Subcutaneous abdominal adipose tissue (tissue), 5 donors: ENCODE data around the gene FOXL1.

Experiments used
- H3K27ac ChIP-seq: one replicate; pipeline ENCODE4 v1.7.0; 2013; ENCODE audit warnings: low read depth, mild to moderate bottlenecking, inconsistent platforms, low read length, moderate library complexity
- H3K27me3 ChIP-seq, 5 donors: one replicate each; pipeline ENCODE4 v1.7.0; 2013; ENCODE audit warnings: low read length in 5 of 5, inconsistent platforms in 1 of 5; ENCODE audit not compliant: control insufficient read depth in 5 of 5, insufficient read depth in 4 of 5
- H3K36me3 ChIP-seq, 5 donors: one replicate each; pipeline ENCODE4 v1.7.0; 2013; ENCODE audit warnings: low read length in 5 of 5; ENCODE audit not compliant: control insufficient read depth in 5 of 5, insufficient read depth in 5 of 5
- H3K4me1 ChIP-seq, 5 donors: one replicate each; pipeline ENCODE4 v1.7.0; 2013; ENCODE audit warnings: low read length in 5 of 5, mild to moderate bottlenecking in 3 of 5, moderate library complexity in 1 of 5; ENCODE audit not compliant: control insufficient read depth in 5 of 5, insufficient read depth in 5 of 5
- H3K4me3 ChIP-seq, 5 donors: one replicate each; pipeline ENCODE4 v1.7.0; 2013; ENCODE audit warnings: low read length in 5 of 5, low read depth in 1 of 5
- H3K9ac ChIP-seq, 5 donors: one replicate each; pipeline ENCODE4 v1.7.0; 2013; ENCODE audit warnings: low read length in 5 of 5, mild to moderate bottlenecking in 4 of 5, moderate library complexity in 3 of 5
- H3K9me3 ChIP-seq, 5 donors: one replicate each; pipeline ENCODE4 v1.7.0; 2013; ENCODE audit warnings: low read length in 5 of 5; ENCODE audit not compliant: control insufficient read depth in 5 of 5
- donor health status: healthy.
- donor health status: healthy.
- donor health status: healthy.
- donor health status: healthy.
- donor health status: healthy.

The FOXL1 gene

DNA sequence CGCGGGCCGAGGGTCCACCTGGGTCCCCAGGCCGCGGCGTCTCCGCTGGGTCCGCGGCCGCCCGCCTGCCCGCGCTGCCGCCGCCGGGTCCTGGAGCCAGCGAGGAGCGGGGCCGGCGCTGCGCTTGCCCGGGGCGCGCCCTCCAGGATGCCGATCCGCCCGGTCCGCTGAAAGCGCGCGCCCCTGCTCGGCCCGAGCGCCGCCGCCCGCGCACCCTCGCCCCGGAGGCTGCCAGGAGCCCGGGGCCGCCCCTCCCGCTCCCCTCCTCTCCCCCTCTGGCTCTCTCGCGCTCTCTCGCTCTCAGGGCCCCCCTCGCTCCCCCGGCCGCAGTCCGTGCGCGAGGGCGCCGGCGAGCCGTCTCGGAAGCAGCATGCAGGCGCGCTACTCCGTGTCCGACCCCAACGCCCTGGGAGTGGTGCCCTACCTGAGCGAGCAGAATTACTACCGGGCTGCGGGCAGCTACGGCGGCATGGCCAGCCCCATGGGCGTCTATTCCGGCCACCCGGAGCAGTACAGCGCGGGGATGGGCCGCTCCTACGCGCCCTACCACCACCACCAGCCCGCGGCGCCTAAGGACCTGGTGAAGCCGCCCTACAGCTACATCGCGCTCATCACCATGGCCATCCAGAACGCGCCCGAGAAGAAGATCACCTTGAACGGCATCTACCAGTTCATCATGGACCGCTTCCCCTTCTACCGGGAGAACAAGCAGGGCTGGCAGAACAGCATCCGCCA lies 11.2 kb upstream of the FOXL1 start:
- peaks cover 54 to 72% (median 59%) of the 10 kb centered on the region in 5 donors for H3K27me3 ChIP-seq

DNA sequence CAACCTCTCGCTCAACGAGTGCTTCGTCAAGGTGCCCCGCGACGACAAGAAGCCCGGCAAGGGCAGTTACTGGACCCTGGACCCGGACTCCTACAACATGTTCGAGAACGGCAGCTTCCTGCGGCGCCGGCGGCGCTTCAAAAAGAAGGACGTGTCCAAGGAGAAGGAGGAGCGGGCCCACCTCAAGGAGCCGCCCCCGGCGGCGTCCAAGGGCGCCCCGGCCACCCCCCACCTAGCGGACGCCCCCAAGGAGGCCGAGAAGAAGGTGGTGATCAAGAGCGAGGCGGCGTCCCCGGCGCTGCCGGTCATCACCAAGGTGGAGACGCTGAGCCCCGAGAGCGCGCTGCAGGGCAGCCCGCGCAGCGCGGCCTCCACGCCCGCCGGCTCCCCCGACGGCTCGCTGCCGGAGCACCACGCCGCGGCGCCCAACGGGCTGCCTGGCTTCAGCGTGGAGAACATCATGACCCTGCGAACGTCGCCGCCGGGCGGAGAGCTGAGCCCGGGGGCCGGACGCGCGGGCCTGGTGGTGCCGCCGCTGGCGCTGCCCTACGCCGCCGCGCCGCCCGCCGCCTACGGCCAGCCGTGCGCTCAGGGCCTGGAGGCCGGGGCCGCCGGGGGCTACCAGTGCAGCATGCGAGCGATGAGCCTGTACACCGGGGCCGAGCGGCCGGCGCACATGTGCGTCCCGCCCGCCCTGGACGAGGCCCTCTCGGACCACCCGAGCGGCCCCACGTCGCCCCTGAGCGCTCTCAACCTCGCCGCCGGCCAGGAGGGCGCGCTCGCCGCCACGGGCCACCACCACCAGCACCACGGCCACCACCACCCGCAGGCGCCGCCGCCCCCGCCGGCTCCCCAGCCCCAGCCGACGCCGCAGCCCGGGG lies 10.4 kb upstream of the FOXL1 start:
- H3K36me3 ChIP-seq, result no peaks in the 10 kb centered on the region
- no peak overlapping the region for H3K27ac ChIP-seq
- H3K4me1 ChIP-seq, result peaks cover 0 to 23% (median 17%) of the 10 kb centered on the region in 5 donors
- H3K9ac ChIP-seq, result no peak overlapping the region
- no peaks in the 10 kb centered on the region for H3K9me3 ChIP-seq
- H3K27me3 ChIP-seq, result peaks cover 60 to 78% (median 66%) of the 10 kb centered on the region in 5 donors
- peak overlapping the region in 1 of 5 donors; percentile 21 for H3K4me3 ChIP-seq

More for the DNA sequence above, 11.2 kb upstream of the FOXL1 start:
- H3K4me1 ChIP-seq, result peaks cover 0 to 23% (median 17%) of the 10 kb centered on the region in 5 donors
- H3K27ac ChIP-seq, result no peak overlapping the region
- peak overlapping the region in 3 of 5 donors; percentile 17 to 35 (median 21) for H3K4me3 ChIP-seq
- no peaks in the 10 kb centered on the region for H3K36me3 ChIP-seq
- no peaks in the 10 kb centered on the region for H3K9me3 ChIP-seq
- no peak overlapping the region for H3K9ac ChIP-seq

DNA sequence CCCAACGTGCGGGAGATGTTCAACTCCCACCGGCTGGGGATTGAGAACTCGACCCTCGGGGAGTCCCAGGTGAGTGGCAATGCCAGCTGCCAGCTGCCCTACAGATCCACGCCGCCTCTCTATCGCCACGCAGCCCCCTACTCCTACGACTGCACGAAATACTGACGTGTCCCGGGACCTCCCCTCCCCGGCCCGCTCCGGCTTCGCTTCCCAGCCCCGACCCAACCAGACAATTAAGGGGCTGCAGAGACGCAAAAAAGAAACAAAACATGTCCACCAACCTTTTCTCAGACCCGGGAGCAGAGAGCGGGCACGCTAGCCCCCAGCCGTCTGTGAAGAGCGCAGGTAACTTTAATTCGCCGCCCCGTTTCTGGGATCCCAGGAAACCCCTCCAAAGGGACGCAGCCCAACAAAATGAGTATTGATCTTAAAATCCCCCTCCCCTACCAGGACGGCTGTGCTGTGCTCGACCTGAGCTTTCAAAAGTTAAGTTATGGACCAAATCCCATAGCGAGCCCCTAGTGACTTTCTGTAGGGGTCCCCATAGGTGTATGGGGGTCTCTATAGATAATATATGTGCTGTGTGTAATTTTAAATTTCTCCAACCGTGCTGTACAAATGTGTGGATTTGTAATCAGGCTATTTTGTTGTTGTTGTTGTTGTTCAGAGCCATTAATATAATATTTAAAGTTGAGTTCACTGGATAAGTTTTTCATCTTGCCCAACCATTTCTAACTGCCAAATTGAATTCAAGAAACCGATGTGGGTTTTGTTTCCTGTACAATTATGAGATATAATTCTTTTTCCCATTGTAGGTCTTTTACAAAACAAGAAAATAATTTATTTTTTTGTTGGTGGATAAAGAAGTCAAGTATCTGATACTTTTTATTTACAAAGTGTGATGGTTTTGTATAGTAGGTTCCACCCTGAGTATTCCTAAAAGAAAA lies 9.4 kb upstream of the FOXL1 start:
- Histone ChIP-seq H3K4me3 (peak overlapping the region in 1 of 5 donors; percentile 17), H3K27me3 (peaks cover 61 to 87% (median 75%) of the 10 kb centered on the region in 5 donors), H3K9me3 (no peaks in the 10 kb centered on the region), H3K36me3 (no peaks in the 10 kb centered on the region), H3K27ac (no peak overlapping the region), H3K4me1 (peaks cover 0 to 17% (median 12%) of the 10 kb centered on the region in 5 donors), H3K9ac (no peak overlapping the region)

DNA sequence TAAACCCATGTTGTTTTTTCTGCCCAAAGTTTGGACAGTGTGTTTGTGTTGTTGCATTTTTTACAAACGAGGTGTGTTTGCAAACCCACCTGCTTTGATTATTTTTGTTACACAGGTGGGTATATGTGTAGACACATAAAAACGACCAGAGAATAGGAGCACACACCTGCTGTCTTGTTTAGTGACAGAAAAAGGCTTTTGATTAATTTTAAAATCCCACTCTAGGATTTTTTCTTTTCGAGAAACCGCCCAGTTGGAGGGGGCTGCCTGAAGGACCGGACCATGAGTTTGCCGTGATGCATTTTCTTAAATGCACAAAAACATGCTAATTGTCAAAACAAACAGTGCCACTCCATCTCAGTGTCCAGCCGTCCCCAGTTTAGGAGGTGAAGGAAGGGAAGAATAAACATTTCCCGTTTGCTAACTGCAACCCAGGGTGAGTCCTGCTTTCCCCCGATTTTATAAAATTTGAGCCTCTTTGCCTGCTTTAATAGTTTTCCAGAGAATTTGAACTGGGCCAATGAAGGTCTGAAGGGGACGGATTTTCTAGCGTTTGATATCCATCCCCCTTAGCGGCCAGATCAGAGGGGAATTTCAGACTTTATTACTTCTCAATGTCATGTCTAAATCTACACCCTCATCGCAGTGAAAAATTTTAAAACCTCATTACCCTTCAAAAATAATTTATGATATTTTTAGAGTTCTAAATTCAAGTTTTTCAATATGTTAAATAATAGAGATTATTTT lies 8.5 kb upstream of the FOXL1 start:
- Histone ChIP-seq H3K27ac (no peak overlapping the region), H3K9me3 (no peaks in the 10 kb centered on the region), H3K27me3 (peaks cover 63 to 87% (median 73%) of the 10 kb centered on the region in 5 donors), H3K9ac (no peak overlapping the region), H3K4me1 (peaks cover 0 to 14% (median 9%) of the 10 kb centered on the region in 5 donors), H3K36me3 (no peaks in the 10 kb centered on the region), H3K4me3 (no peak overlapping the region)

DNA sequence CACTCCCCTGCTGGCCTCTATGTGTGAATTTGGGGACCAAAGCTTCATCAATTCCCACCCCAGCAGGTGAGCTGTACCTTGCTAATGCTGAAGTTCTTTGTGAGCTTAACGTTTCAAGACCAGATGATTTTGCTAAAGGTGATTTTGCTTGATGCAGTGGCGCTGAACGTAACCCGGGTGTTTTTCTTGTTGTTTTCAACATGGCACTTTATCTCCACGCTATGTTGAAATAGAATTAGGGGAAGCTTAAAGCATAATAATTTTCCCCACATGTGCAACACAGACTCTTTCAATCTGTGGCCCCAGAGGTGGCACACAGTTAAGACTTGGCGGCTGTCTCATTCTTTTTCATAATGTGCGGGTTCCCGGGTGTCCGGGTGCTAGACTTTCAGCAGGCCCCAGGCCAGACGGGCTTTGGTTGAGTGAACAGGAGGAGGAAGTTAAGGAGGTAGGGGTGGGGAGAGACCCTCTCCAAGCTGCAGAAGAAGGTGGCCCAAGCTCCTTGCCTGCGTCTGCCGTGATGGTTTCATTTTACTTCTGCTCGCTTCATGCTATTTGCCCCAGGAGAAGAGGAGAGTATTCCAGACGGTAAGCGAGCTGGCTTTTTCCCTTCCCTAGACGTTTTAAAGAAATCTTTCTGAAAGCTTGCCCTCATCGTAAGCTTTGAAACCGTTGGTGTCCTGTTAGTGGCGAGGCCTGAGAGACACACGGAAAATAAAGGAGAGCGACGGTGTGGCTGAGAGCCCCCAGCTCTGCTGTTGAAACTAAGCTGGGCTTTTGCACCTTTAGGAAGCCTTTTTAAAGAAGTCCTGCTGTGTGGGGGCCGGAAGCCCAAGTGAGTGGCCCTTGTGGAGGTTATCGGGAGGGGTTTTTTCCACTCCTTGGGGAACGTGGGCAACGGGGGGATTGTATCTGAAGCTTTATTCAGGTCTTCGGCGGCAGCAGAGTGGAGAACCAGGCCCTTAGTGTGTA lies 7.5 kb upstream of the FOXL1 start:
- no peak overlapping the region for H3K9ac ChIP-seq
- H3K27me3 ChIP-seq, result peaks cover 59 to 85% (median 71%) of the 10 kb centered on the region in 5 donors
- H3K9me3 ChIP-seq, result no peaks in the 10 kb centered on the region
- H3K4me3 ChIP-seq, result no peak overlapping the region
- peaks cover 0 to 15% (median 12%) of the 10 kb centered on the region in 5 donors for H3K4me1 ChIP-seq
- H3K36me3 ChIP-seq, result no peaks in the 10 kb centered on the region
- H3K27ac ChIP-seq, result no peak overlapping the region

DNA sequence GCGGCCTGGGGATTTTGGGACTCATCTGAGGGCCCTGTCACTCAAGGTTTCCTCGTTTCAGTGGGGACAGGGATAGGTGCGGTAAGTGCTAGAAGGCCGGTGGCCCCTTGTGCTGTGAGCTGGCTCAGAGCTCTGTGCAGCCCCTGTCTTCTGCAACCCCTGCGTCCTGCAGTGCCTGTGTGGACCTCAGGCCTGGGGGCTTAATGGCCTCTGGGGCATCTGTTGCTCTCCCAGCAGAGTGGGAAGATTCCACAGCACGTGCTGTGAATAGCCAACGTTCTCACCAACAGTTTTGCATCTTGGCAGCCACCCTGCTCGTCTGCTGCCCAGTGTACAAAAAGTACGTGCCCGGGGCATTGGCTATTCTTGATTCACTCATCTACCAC lies 6.8 kb upstream of the FOXL1 start:
- Histone ChIP-seq H3K9me3 (no peaks in the 10 kb centered on the region), H3K36me3 (no peaks in the 10 kb centered on the region), H3K27ac (no peak overlapping the region), H3K9ac (no peak overlapping the region), H3K4me3 (no peak overlapping the region), H3K27me3 (peaks cover 59 to 83% (median 72%) of the 10 kb centered on the region in 5 donors), H3K4me1 (peaks cover 0 to 19% (median 12%) of the 10 kb centered on the region in 5 donors)

DNA sequence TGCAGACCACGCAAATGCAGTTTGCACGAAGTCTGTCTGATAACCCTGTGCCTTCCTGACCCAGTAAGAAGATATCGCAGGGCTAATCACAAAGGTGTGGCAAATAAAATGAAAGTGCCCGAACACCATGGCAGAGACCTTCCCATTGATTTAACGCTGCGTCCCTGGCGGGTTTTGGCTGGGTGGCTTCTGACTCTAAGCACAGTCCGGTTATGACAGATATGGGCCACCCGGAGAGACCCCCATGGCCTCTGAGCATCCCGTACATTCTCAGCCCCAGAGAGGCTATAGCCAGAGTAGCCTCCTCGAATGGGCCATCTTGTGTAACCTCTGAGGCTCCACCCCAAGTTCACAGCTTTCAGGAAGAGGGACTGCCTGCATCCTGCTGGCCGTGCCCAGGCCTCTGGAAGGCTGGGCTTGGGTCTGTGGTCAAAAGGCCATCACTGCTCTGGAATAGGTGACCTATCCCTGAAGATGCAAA lies 6.3 kb upstream of the FOXL1 start:
- Histone ChIP-seq H3K4me1 (peaks cover 0 to 16% (median 10%) of the 10 kb centered on the region in 5 donors), H3K27ac (no peak overlapping the region), H3K9me3 (no peaks in the 10 kb centered on the region), H3K4me3 (no peak overlapping the region), H3K9ac (no peak overlapping the region), H3K27me3 (peaks cover 65 to 85% (median 77%) of the 10 kb centered on the region in 5 donors), H3K36me3 (no peaks in the 10 kb centered on the region)

DNA sequence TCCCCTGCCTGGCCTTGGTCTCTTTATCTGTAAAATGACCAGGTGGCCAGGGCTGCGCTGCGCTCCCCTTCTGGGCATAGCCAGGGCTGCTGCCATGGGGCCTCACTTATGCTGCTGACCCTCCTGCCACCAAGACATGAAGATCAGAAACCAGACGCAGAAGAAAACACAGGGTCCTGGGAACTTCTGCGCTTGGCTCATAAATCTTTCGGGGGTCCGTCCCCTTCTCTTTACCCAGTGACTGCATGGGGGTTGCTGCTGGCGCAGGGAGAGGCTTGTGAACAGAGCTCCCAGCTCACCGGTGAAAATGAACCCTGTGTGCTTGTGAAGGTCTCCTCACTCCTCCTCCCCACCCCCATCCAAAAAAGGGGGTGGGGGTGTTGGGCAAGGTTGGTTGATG lies 5.7 kb upstream of the FOXL1 start:
- H3K9ac ChIP-seq, result no peak overlapping the region
- no peak overlapping the region for H3K27ac ChIP-seq
- H3K27me3 ChIP-seq, result peaks cover 65 to 85% (median 77%) of the 10 kb centered on the region in 5 donors
- peaks cover 0 to 14% (median 8%) of the 10 kb centered on the region in 5 donors for H3K4me1 ChIP-seq
- H3K9me3 ChIP-seq, result no peaks in the 10 kb centered on the region
- H3K4me3 ChIP-seq, result no peak overlapping the region
- H3K36me3 ChIP-seq, result no peaks in the 10 kb centered on the region
